NCI-H226 (cell line): ENCODE measurements around the gene STK32B.

Experiments
- DNase-seq: peaks from one replicate; pipeline ENCODE4 v3.0.0-alpha.2; 2015

Gene STK32B

GRCh38 chr4:5478697-5479096, 427.4 kb downstream of the STK32B start:
- no peak for DNase-seq

GRCh38 chr4:5479518-5480060, 428.3 kb downstream of the STK32B start:
- DNase-seq, result no peak

GRCh38 chr4:5488413-5488812, 437.1 kb downstream of the STK32B start:
- DNase-seq, result no peak

GRCh38 chr4:5489260-5489659, 438.0 kb downstream of the STK32B start:
- no peak for DNase-seq

DNA sequence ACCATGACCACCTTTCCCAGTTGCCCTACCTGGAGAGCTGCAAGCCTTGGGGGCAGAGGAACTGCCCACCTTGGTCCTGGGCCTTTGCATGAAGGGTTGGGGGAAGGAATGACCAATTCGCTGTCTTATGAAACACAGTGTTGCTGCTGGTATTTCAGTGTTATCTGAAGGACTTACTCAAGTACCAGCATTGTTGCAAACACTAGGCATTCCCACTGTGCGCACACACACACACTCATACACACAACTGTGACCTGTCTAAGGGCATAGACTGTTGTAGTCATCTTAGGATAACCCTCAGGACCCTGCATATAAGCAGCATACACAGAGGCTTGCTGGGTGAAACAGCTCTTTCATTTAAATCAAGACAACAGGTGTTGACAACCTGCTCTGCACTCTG, 446.2 kb downstream of the STK32B start:
- DNase-seq, result no peak

GRCh38 chr4:5500165-5500564, 448.9 kb downstream of the STK32B start:
- DNase-seq, result no peak

DNA sequence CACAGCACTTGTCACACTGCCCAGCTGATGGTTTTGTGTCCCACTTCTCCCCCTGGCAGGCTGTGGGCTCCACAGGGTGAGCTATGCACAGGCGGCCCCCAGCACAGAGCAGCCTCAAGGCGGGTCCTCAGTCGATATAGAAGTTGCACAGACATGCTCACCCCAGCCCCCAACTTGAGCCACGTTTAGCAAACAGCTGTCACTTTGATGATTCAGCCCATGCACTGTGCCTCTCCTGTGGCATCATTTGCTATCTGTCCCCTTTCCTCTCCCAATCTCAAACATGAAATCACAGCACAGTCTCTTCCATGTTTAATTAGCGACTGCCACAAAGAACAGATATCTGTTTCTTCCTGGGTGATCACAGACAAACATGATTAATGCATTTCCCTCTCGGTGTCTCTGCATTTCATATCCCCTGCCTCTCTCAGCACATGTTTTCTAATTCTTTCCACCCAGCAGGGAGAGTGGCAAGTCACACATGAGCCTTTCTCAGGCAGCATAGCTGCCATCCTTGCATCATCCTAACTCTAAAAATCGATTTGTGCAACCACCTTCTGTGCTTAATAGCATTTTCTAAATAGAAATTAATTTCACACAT, 452.2 kb downstream of the STK32B start:
- no peak for DNase-seq

DNA sequence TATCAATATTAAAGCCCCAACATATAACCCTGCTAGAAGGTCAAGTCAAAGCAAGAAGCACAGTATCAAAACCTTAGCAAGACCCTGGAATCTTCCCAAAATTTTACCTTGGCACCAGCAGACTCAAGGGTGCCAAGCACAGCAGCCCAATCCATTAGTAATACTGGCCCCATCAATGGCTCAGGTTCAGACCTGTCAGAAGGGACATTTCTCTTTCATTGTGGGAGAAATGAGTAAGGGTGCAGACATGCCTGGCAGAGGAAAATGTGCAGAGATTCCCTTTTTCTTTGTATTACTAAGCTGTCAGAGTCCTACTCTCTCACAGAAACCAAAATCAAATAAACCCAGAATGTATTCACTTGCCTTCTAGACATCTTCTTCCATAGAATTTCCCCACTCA, 453.2 kb downstream of the STK32B start:
- DNase-seq, result no peak

DNA sequence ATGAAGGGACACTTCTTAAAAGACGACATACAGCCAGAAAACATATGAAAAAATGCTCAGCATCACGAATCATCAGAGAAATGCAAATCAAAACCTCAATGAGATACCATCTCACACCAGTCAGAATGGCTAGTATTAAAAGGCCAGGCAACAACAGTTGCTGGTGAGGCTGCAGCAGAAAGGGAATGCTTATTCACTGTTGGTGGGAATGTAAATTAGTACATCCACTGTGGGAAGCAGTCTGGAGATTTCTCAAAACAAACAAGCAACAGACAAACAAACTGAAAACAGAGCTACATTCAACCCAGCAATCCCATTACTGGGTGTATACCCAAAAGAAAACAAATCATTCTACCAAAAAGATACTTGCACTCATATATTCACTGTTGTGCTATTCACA, 459.2 kb downstream of the STK32B start:
- no peak for DNase-seq

DNA sequence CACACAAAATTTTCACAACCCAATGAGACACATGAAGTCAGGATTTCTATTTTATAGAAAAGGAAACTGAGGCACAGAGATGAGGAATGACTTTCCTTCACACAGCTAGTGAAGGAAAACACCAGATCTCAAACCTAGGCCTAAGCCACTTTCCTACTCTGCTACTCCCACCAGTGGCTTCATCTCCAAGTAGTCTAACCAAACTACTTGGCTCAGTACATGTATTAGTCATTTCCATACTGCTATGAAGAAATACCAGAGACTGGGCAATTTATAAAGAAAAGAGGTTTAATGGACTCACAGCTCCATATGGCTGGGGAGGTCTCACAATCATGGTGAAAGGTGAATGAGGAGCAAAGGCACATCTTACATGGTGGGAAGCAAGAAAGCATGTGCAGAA, 460.5 kb downstream of the STK32B start:
- DNase-seq, result peak; percentile 32

GRCh38 chr4:5515646-5516045, 464.4 kb downstream of the STK32B start:
- DNase-seq, result no peak

DNA sequence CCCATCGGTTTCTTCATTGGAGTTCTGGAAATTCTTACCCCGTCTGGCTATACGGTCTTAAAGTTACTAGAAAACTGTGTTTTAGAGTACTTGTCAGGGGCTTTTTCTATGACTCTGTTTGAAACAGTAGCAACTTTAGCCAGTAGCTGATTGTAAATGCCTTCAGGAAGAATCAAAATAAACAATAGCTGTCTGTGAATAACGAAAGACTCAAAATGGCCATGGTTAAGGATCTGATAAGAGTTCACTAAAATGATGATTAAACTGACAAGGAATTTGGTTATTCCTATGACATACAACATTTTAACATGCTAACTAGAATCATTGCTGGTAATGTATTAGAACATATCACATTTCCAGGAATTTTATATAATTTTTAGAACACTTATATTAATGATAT, 466.1 kb downstream of the STK32B start:
- DNase-seq, result no peak

DNA sequence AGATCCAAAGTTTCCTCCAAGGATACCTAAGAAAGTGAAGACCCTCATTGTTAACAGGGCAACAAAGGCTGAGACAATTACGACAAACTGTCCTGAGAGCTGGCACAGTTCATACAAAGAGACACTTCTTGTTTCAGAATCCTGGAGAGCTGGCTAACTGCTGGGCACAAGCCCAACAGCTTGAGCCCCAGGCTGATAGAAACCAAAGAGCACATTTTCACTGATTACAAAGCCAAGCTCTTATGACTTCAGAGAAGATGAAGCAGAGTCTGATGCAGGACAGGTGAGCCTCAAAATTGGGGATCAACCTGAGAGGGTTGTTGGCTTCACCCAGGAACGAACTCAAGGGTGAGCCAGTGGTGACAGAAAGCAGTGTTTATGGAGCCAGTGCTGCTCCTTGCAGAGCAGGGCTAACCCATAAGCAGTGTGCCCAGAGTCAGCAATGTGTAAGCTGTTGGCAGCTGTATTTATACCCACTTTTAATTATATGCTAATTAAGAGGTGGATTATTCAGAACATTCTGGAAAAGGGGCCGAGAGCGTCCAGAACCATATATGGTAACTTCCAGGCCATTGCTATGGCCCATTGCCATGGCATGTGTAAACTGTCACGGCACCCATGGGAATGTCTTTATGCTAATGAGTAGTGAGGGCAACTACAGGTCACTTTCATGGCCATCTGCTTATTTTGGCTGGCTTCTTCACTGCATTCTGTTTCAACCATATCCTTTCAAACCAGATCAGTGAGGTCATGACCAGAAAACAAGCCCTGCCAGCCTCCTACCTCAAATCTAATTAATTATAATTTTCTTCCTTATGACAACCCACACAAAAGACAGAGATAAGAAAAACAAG, 473.4 kb downstream of the STK32B start:
- no peak for DNase-seq

GRCh38 chr4:5526080-5526846, 475.0 kb downstream of the STK32B start:
- no peak for DNase-seq

DNA sequence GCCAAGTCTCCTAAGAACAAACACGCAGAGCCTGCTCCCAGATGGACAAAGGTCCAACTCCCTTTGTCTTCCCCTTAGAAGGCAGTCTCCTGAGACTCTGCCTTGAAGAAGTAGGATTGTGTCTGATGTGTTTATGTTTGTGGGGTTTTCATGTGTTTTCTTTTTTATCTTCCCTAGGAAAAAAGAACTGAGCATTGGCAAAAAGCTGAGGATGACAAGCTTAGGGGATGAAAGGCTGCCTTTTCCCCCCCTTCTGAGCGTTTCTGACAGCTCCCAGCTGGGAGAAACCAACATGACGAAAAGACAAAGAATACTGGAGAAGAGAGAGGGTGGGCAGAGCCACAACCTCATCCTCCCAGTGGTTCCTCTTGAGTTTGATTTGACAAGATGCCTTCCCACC, 475.9 kb downstream of the STK32B start:
- no peak for DNase-seq

DNA sequence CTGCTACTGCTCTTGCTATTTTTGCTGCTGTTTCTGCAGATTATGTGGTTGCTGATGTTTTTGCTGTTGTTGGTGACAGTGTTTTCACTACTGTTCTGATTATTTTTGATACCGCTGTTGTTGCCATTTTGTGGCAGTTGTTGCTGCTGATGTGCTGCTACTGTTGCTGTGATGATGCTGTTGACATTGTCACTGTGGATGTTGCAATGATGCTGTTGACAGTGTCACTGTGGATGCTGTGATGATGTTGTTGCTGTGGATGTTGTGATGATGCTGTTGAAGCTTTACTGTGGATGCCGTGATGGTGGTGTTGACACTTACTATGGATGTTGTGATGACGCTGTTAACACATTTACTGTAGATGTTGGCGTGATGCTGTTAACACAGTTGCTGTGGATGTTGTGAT, 476.8 kb downstream of the STK32B start:
- DNase-seq, result no peak

GRCh38 chr4:5532100-5532499, 480.8 kb downstream of the STK32B start:
- no peak for DNase-seq

DNA sequence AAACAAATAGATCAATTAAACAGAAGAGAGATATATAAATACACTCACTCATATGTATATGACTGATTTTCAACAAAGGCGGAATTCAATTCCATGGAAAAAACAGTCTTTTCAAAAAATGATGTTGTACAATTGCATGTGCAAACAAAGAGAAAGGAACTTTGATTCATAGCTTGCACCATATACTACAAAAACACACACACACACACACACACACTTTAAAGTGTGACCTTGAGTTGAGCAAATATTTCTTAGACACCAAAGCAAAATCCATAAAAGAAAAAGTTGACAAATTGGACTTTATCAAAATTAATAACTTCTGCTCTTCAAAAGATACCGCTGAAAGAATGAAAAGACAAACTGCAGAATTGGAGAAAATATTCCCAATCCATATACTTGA, 488.3 kb downstream of the STK32B start:
- no peak for DNase-seq

DNA sequence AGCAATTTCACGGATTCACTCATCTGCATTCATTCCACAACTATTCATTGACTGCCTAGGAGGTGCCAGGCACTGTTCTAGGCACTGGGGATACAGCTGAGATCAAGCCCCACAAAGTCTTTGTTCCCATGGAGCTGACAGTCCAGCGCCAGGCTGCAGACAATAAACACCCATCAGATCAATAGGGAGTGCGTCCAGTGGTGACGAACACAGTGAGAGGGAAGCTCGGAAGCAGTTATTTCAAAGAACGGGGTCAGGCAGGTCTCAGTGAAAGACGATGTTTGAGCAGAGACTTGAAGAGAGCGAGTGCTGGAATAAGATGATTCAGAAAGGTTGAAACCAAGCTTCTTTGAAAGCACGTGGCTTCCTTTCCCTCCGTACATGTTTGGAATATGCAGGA, 489.9 kb downstream of the STK32B start:
- DNase-seq, result no peak

GRCh38 chr4:5543681-5544080, 492.4 kb downstream of the STK32B start:
- no peak for DNase-seq

GRCh38 chr4:5544762-5545161, 493.5 kb downstream of the STK32B start:
- no peak for DNase-seq

DNA sequence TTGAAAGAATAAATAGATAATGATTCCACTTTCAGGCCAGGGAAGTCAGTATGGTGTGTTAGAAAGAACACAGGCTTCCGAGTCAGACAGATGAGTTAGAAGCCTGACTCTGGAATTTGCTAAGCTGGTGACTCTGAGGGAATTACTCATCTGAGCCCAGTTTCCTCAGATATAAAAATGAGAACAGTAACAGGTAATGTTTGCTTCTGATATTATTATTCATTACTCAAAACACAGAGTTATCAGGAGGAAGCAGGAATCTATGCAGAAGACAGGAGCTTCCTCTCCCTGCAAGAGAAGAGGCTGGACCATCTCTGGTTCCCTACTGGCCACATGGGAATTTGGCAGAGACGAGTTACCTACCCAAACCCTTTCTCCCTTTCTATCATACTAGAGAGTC, 494.0 kb downstream of the STK32B start:
- no peak for DNase-seq

GRCh38 chr4:5547651-5548249, 496.5 kb downstream of the STK32B start:
- DNase-seq, result no peak
